Endothelial cell of umbilical vein (primary cell): ENCODE data around the gene DKKL1. TPM values are rescaled to one million over a fixed set of nuclear protein-coding genes. Genes with fewer than 3 reads are reported as not detected.

ENCODE experiments used
- BruUV-seq: library from RNA; stranded (reverse); fragments of 400-500 nt; replicated peaks from 2 replicates; lab custom pipeline; 2021; lab: Mats Ljungman, UMichigan
- CTCF ChIA-PET: fragments of 300-600, 350-600 bp; sonication (Branson Sonifier 250); formaldehyde crosslinking; loops from one replicate; lab custom pipeline; 2021; ENCODE audit warnings: antibody characterized with exemption, inconsistent platforms; lab: Charles Lee
- POLR2A ChIA-PET: fragments of 300-600, 350-600 bp; sonication (Branson Sonifier 250); formaldehyde crosslinking; loops from one replicate; lab custom pipeline; 2021; ENCODE audit warnings: antibody characterized with exemption, inconsistent platforms; lab: Charles Lee
- DNase-seq: peaks from one replicate; pipeline ENCODE4 v3.0.0-alpha.2; 2011; ENCODE audit warnings: low read depth, low spot score
- FAIRE-seq: peaks from 2 replicates; lab custom pipeline; 2011; peaks lifted over from hg19 to GRCh38; lab: Jason Lieb, UNC
- H2AFZ ChIP-seq: 2 replicates; pipeline ENCODE4 v1.6.0; 2012; ENCODE audit warnings: low read depth, low read length, control low read depth, inconsistent platforms
- H3K27ac ChIP-seq: 2 replicates; pipeline ENCODE4 v1.5.1; 2011; ENCODE audit warnings: low read depth, mild to moderate bottlenecking, control low read depth, low read length, moderate library complexity; ENCODE audit not compliant: insufficient read depth
- H3K27me3 ChIP-seq, 2 experiments: 2 replicates each; pipeline versions ENCODE4 v1.6.0 to v1.6.1; 2011; ENCODE audit warnings: low read length in 2 of 2, mixed read lengths in 1 of 2; ENCODE audit not compliant: control insufficient read depth in 2 of 2, insufficient read depth in 2 of 2
- H3K36me3 ChIP-seq, 2 experiments: 2 replicates in 1 of 2; 3 replicates in 1 of 2; pipeline ENCODE4 v1.5.1; 2011; ENCODE audit warnings: low read length in 2 of 2, mild to moderate bottlenecking in 1 of 2, moderate library complexity in 1 of 2; ENCODE audit not compliant: control insufficient read depth in 2 of 2, insufficient read depth in 2 of 2; ENCODE audit errors: extremely low read depth in 1 of 2
- H3K4me1 ChIP-seq: 3 replicates; pipeline ENCODE4 v1.5.1; 2011; ENCODE audit warnings: mild to moderate bottlenecking, low read length; ENCODE audit not compliant: control insufficient read depth, insufficient read depth; ENCODE audit errors: extremely low read depth
- H3K4me2 ChIP-seq: 2 replicates; pipeline ENCODE4 v1.6.1; 2011; ENCODE audit warnings: low read length, control low read depth, mixed read lengths; ENCODE audit not compliant: insufficient read depth
- H3K4me3 ChIP-seq, 3 experiments: fragments of 200-600 bp in 1 of 3; sonication (generic), shearing (Covaris generic) in 1 of 3; replicated peaks in 1 of 3; 2 replicates each; pipeline ENCODE4 v1.5.1; 2011 to 2016; ENCODE audit warnings: control low read depth in 3 of 3, low read length in 3 of 3, mild to moderate bottlenecking in 2 of 3, inconsistent platforms in 1 of 3, low read depth in 1 of 3, moderate library complexity in 1 of 3; ENCODE audit not compliant: insufficient read depth in 1 of 3
- H3K79me2 ChIP-seq: 2 replicates; pipeline ENCODE4 v1.6.0; 2012; ENCODE audit warnings: low read length, inconsistent platforms; ENCODE audit not compliant: control insufficient read depth, insufficient read depth
- H3K9ac ChIP-seq: replicated peaks from 2 replicates; pipeline ENCODE3; 2011; ENCODE audit warnings: low read length, control low read depth; ENCODE audit not compliant: insufficient read depth; ENCODE audit errors: extremely low read depth
- H3K9me1 ChIP-seq: replicated peaks from 3 replicates; pipeline ENCODE4 v1.6.0; 2011; ENCODE audit warnings: mild to moderate bottlenecking, low read length; ENCODE audit not compliant: control insufficient read depth, insufficient read depth; ENCODE audit errors: extremely low read depth
- H3K9me3 ChIP-seq: replicated peaks from 2 replicates; pipeline ENCODE4 v1.5.1; 2012; ENCODE audit warnings: low read length, inconsistent platforms; ENCODE audit not compliant: control insufficient read depth, insufficient read depth
- H4K20me1 ChIP-seq: replicated peaks from 2 replicates; pipeline ENCODE3; 2011; ENCODE audit warnings: mild to moderate bottlenecking, low read length; ENCODE audit not compliant: control insufficient read depth, insufficient read depth; ENCODE audit errors: extremely low read depth
- CTCF ChIP-seq, 2 donors: IDR thresholded peaks; 1 replicate in 1 of 2; 2 replicates in 1 of 2; pipeline ENCODE4 v1.5.1; 2011; ENCODE audit warnings: low read length in 2 of 2, mild to moderate bottlenecking in 2 of 2, moderate library complexity in 2 of 2, control low read depth in 1 of 2, inconsistent platforms in 1 of 2, low read depth in 1 of 2; ENCODE audit not compliant: insufficient read depth in 1 of 2; ENCODE audit errors: extremely low read depth in 1 of 2
- EZH2 ChIP-seq: IDR thresholded peaks from 2 replicates; pipeline ENCODE4 v1.6.1; 2012; ENCODE audit warnings: borderline replicate concordance, low read depth, mild to moderate bottlenecking, moderate library complexity, low read length, inconsistent platforms; ENCODE audit not compliant: severe bottlenecking
- FOS ChIP-seq: IDR thresholded peaks from 2 replicates; pipeline ENCODE4 v1.6.1; 2011; ENCODE audit warnings: mild to moderate bottlenecking, low read length, moderate library complexity, borderline replicate concordance; ENCODE audit not compliant: insufficient read depth
- GATA2 ChIP-seq: IDR thresholded peaks from 2 replicates; pipeline ENCODE4 v1.7.0; 2011; ENCODE audit warnings: low read depth, mild to moderate bottlenecking, moderate library complexity, mixed read lengths, low read length; ENCODE audit not compliant: insufficient read length, insufficient read depth
- JUN ChIP-seq: IDR thresholded peaks from 2 replicates; pipeline ENCODE4 v1.6.1; 2011; ENCODE audit warnings: borderline replicate concordance, low read depth; ENCODE audit not compliant: insufficient read length, insufficient read depth
- MYC ChIP-seq: IDR thresholded peaks from one replicate; pipeline ENCODE4 v1.6.1; 2011; ENCODE audit warnings: mild to moderate bottlenecking, low read depth, low read length
- POLR2A ChIP-seq: IDR thresholded peaks from 2 replicates; pipeline ENCODE4 v1.6.1; 2012; ENCODE audit warnings: low read depth, mild to moderate bottlenecking, control low read depth, low read length
- POLR2AphosphoS5 ChIP-seq: IDR thresholded peaks from 2 replicates; pipeline ENCODE4 v1.6.1; 2012; ENCODE audit warnings: low read depth, mild to moderate bottlenecking, control low read depth, low read length, moderate library complexity; ENCODE audit not compliant: insufficient read depth
- dilution Hi-C: fragments of 300-500 bp; cut with MboI; formaldehyde crosslinking; loops from one replicate; pipeline ENCODE4 v1.15.0; 2019; ENCODE audit warnings: low sequenced_read_pairs; ENCODE audit not compliant: extremely low pct_ligation_motif_present
- intact Hi-C: fragments of 100-400 bp; cut with micrococcal nuclease; formaldehyde crosslinking; loops from one replicate; pipeline ENCODE4 v1.10.0; 2022
- polyA plus RNA-seq, 4 experiments: library from polyadenylated mRNA; depleted of rRNA in 3 of 4; stranded (reverse) in 3 of 4; unstranded in 1 of 4; fragments of >200 nt; gene quantifications; 2 replicates each; pipeline versions ENCODE4 v1.2.1 to v1.2.3, GENCODE V29; 2011 to 2012; ENCODE audit warnings: missing spikeins in 1 of 4
- total RNA-seq: library from RNA; stranded (reverse); gene quantifications from 2 replicates; pipeline ENCODE4 v1.2.3, GENCODE V29; 2021
- TF ChIP-seq, protein P1 (sequence below): IDR thresholded peaks from 2 replicates; pipeline ENCODE4 v1.6.1; 2011; ENCODE audit not compliant: insufficient read depth, insufficient read length

Gene DKKL1
- total and polyA plus RNA-seq, 2 donors (not counting 3 experiments of a cell fraction or from before 2014, with no cell fraction given) = 0.21 TPM; not detected in 1

GRCh38 chr19:49419173-49419572 is 55.5 kb downstream of the DKKL1 start:
- Histone ChIP-seq H3K9me1 (no peaks in the 10 kb centered on the region), H4K20me1 (no peaks in the 10 kb centered on the region), H2AFZ (no peak overlapping the region), H3K79me2 (no peaks in the 10 kb centered on the region), H3K27ac (no peak overlapping the region), H3K27me3 (peaks cover 43 to 61% of the 10 kb centered on the region in 2 experiments), H3K4me2 (no peak overlapping the region), H3K4me3 (no peak overlapping the region), H3K9ac (no peak overlapping the region), H3K9me3 (no peaks in the 10 kb centered on the region), H3K36me3 (no peaks in the 10 kb centered on the region), H3K4me1 (no peaks in the 10 kb centered on the region)
- FAIRE-seq (no peak), DNase-seq (no peak)
- BruUV-seq = no TSS peak
- TF ChIP-seq MYC = no peak
- TF ChIP-seq, protein P1, sequence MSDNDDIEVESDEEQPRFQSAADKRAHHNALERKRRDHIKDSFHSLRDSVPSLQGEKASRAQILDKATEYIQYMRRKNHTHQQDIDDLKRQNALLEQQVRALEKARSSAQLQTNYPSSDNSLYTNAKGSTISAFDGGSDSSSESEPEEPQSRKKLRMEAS = no peak
- TF ChIP-seq POLR2A = no peak
- TF ChIP-seq CTCF (IDR thresholded peaks at IDR 0.05; ENCODE audit: extremely low read depth in 1 of 2, insufficient read depth in 1 of 2, low read depth in 1 of 2, low read length in 2 of 2) = no peak
- TF ChIP-seq FOS = no peak
- no peak for TF ChIP-seq JUN
- TF ChIP-seq EZH2 = no peak
- no peak for TF ChIP-seq POLR2AphosphoS5
- TF ChIP-seq GATA2 = no peak
- ChIA-PET POLR2A (no interaction called here), CTCF (interaction anchor here (0.9 to 1.2 kb wide), 2 partner anchors 8 to 17 kb away, joined by 3 to 4 read pairs; no protein-coding TSS in a partner anchor)
- intact Hi-C loops = no loop called here
- dilution Hi-C loops = no loop called here
